HEK293 (cell line): ENCODE measurements around the gene GLIS1.
A peak's percentile ranks its signal among the peaks of the same experiment; 100 is the strongest.

ENCODE experiments used
- CTCF ChIA-PET: fragments of 350-600 bp; formaldehyde crosslinking; extraction: SDS; loops from one replicate; lab custom pipeline; 2021; ENCODE audit warnings: antibody characterized with exemption; lab: Yijun Ruan, JAX
- POLR2A ChIA-PET: fragments of 300-600 bp; formaldehyde crosslinking; extraction: SDS; loops from one replicate; lab custom pipeline; 2020; ENCODE audit warnings: antibody characterized with exemption, inconsistent platforms; lab: Yijun Ruan, JAX
- H3K27ac ChIP-seq: fragments of 200-500 bp; sonication (Bioruptor generic); 2 replicates; pipeline ENCODE4 v1.5.1; 2014; ENCODE audit warnings: low read depth, low read length, control low read depth, inconsistent platforms; ENCODE audit errors: extremely low read depth
- H3K36me3 ChIP-seq, 2 experiments: fragments of 200-500 bp in 1 of 2; sonication (Bioruptor generic) in 1 of 2; 1 replicate in 1 of 2; 2 replicates in 1 of 2; pipeline ENCODE4 v1.5.1; 2014 to 2017; ENCODE audit warnings: inconsistent platforms in 2 of 2, low read length in 2 of 2; ENCODE audit not compliant: control insufficient read depth in 2 of 2, insufficient read depth in 1 of 2
- H3K4me1 ChIP-seq: fragments of 200-500 bp; sonication (Bioruptor generic); 2 replicates; pipeline ENCODE4 v1.5.1; 2014; ENCODE audit warnings: mild to moderate bottlenecking, low read length, inconsistent platforms; ENCODE audit not compliant: control insufficient read depth, insufficient read depth
- H3K4me3 ChIP-seq: 2 replicates; pipeline ENCODE4 v1.5.1; 2011; ENCODE audit warnings: low read depth, mild to moderate bottlenecking, control low read depth, low read length, moderate library complexity
- H3K9me3 ChIP-seq: fragments of 200-500 bp; sonication (Bioruptor generic); 2 replicates; pipeline ENCODE4 v1.5.1; 2014; ENCODE audit warnings: low read depth, low read length, inconsistent platforms; ENCODE audit not compliant: control insufficient read depth, insufficient read depth
- BCL11A ChIP-seq: fragments of 450-650 bp; formaldehyde crosslinking; IDR thresholded peaks from 2 replicates; pipeline ENCODE4 v1.5.1; 2016; ENCODE audit warnings: low read depth, missing biosample characterization, missing genetic modification characterization
- IKZF3 ChIP-seq: fragments of 450-650 bp; IDR thresholded peaks from 2 replicates; pipeline ENCODE4 v1.5.0; 2018; ENCODE audit warnings: missing biosample characterization, mild to moderate bottlenecking, missing genetic modification characterization, moderate library complexity
- KLF7 ChIP-seq: fragments of 450-650 bp; formaldehyde crosslinking; IDR thresholded peaks from 2 replicates; pipeline ENCODE4 v1.5.1; 2016; ENCODE audit warnings: missing biosample characterization, missing genetic modification characterization, borderline replicate concordance
- PATZ1 ChIP-seq: fragments of 450-650 bp; formaldehyde crosslinking; IDR thresholded peaks from 2 replicates; pipeline ENCODE4 v1.5.1; 2016; ENCODE audit warnings: missing biosample characterization, missing genetic modification characterization
- SALL2 ChIP-seq: fragments of 450-650 bp; formaldehyde crosslinking; IDR thresholded peaks from 2 replicates; pipeline ENCODE4 v1.5.0; 2017; ENCODE audit warnings: missing biosample characterization, mild to moderate bottlenecking, missing genetic modification characterization, borderline replicate concordance
- SETDB1 ChIP-seq: IDR thresholded peaks from one replicate; pipeline ENCODE4 v1.6.1; 2017; ENCODE audit warnings: mild to moderate bottlenecking, low read length, moderate library complexity, mixed read lengths; ENCODE audit not compliant: insufficient read length
- ZBTB20 ChIP-seq: fragments of 450-650 bp; formaldehyde crosslinking; IDR thresholded peaks from 2 replicates; pipeline ENCODE4 v1.5.1; 2016; ENCODE audit warnings: missing biosample characterization, missing genetic modification characterization
- ZFP3 ChIP-seq: fragments of 450-650 bp; formaldehyde crosslinking; IDR thresholded peaks from 2 replicates; pipeline ENCODE4 v1.5.1; 2016; ENCODE audit warnings: low read depth, missing biosample characterization, missing genetic modification characterization
- ZNF132 ChIP-seq: fragments of 450-650 bp; formaldehyde crosslinking; IDR thresholded peaks from 2 replicates; pipeline ENCODE4 v1.5.1; 2017; ENCODE audit warnings: missing biosample characterization, missing genetic modification characterization, borderline replicate concordance
- ZNF133 ChIP-seq: fragments of 450-650 bp; formaldehyde crosslinking; IDR thresholded peaks from 2 replicates; pipeline ENCODE4 v1.5.1; 2016; ENCODE audit warnings: missing biosample characterization, missing genetic modification characterization
- ZNF23 ChIP-seq: fragments of 450-650 bp; formaldehyde crosslinking; IDR thresholded peaks from 2 replicates; pipeline ENCODE4 v1.5.1; 2016; ENCODE audit warnings: missing biosample characterization, missing genetic modification characterization, borderline replicate concordance
- ZNF394 ChIP-seq: fragments of 450-650 bp; formaldehyde crosslinking; IDR thresholded peaks from 2 replicates; pipeline ENCODE4 v1.5.1; 2016; ENCODE audit warnings: missing biosample characterization, missing genetic modification characterization, mild to moderate bottlenecking, moderate library complexity, borderline replicate concordance
- ZNF426 ChIP-seq: fragments of 450-650 bp; formaldehyde crosslinking; IDR thresholded peaks from 2 replicates; pipeline ENCODE4 v1.5.1; 2017; ENCODE audit warnings: missing biosample characterization, missing genetic modification characterization, mild to moderate bottlenecking, inconsistent platforms, moderate library complexity
- ZNF549 ChIP-seq: fragments of 450-650 bp; IDR thresholded peaks from 2 replicates; pipeline ENCODE4 v1.5.1; 2018; ENCODE audit warnings: missing biosample characterization, missing genetic modification characterization, mild to moderate bottlenecking, inconsistent platforms, moderate library complexity
- ZNF600 ChIP-seq: fragments of 450-650 bp; formaldehyde crosslinking; IDR thresholded peaks from 2 replicates; pipeline ENCODE4 v1.5.1; 2016; ENCODE audit warnings: missing biosample characterization, missing genetic modification characterization
- ZNF843 ChIP-seq: fragments of 450-650 bp; formaldehyde crosslinking; IDR thresholded peaks from 2 replicates; pipeline ENCODE4 v1.5.1; 2016; ENCODE audit warnings: missing biosample characterization, missing genetic modification characterization
- ZSCAN30 ChIP-seq: fragments of 450-650 bp; IDR thresholded peaks from 2 replicates; pipeline ENCODE4 v1.5.1; 2018; ENCODE audit warnings: missing biosample characterization, mild to moderate bottlenecking, missing genetic modification characterization, moderate library complexity
- ZSCAN4 ChIP-seq: fragments of 450-650 bp; formaldehyde crosslinking; IDR thresholded peaks from 2 replicates; pipeline ENCODE4 v1.5.1; 2017; ENCODE audit warnings: missing biosample characterization, missing genetic modification characterization
- TF ChIP-seq, protein P1 (sequence below): fragments of 450-650 bp; formaldehyde crosslinking; IDR thresholded peaks from 2 replicates; pipeline ENCODE4 v1.5.1; 2016; ENCODE audit warnings: missing biosample characterization, missing genetic modification characterization

GLIS1 gene

DNA sequence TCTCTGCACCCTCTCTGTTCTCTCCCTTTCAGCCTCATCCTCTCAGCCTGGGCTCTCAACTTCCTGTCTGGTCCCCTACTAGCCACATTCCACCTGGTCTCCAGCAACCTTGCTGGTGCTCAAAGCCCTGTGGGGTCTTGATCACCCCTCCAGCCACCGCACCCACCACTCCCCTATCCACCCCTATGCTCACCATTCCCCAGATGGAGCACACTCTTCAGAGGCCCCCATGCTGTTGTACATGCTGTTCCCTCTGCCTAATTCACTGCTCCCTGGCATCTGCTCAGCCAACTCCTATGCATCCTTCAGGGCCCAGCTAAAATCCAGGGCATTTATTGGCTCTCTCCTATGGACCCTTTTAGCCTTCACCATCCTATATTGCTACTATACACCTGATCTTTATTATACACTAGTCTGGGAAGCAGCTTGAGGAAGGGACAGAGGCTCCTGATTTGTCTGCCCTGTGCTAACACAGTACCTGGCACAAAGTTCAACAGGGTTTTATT is 81.0 kb downstream of the GLIS1 start:
- H3K27ac ChIP-seq: no peak overlapping the region
- TF ChIP-seq ZNF426 (tag by site-specific recombination) (no peak), ZNF549 (tag by site-specific recombination) (no peak), ZFP3 (tag by site-specific recombination) (peak; percentile 82)
- TF ChIP-seq, all 188 proteins: peak for 1
- Histone ChIP-seq H3K4me3 (no peak overlapping the region), H3K4me1 (no peaks in the 10 kb centered on the region), H3K9me3 (no peaks in the 10 kb centered on the region), H3K36me3 (no peaks in the 10 kb centered on the region)
- POLR2A ChIA-PET: no interaction called here
- CTCF ChIA-PET: no interaction called here

DNA sequence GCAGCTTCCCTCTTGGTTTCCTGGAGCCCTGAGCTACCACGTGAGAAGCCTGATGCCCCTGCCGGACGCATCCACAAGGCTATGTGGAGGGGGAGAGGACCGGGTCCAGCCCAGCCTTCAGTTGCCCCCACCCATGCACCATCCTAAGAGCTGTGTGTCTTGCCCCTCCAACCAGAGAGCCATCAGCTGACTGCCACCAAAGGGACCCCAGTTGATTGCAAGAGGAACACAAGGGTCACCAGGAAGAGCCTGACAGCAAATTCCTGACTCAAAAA is 81.5 kb downstream of the GLIS1 start:
- Histone ChIP-seq H3K4me3 (no peak overlapping the region), H3K27ac (no peak overlapping the region), H3K9me3 (no peaks in the 10 kb centered on the region), H3K36me3 (no peaks in the 10 kb centered on the region), H3K4me1 (no peaks in the 10 kb centered on the region)
- TF ChIP-seq ZNF600 (tag by site-specific recombination) (no peak), KLF7 (no peak), SETDB1 (no peak), ZSCAN4 (tag by site-specific recombination) (no peak), ZNF843 (tag by site-specific recombination) (no peak)
- ChIA-PET CTCF (interaction anchor here (1.8 kb wide), 1 partner anchor 171 kb away, joined by 5 read pairs; no protein-coding TSS in a partner anchor), POLR2A (no interaction called here)

DNA sequence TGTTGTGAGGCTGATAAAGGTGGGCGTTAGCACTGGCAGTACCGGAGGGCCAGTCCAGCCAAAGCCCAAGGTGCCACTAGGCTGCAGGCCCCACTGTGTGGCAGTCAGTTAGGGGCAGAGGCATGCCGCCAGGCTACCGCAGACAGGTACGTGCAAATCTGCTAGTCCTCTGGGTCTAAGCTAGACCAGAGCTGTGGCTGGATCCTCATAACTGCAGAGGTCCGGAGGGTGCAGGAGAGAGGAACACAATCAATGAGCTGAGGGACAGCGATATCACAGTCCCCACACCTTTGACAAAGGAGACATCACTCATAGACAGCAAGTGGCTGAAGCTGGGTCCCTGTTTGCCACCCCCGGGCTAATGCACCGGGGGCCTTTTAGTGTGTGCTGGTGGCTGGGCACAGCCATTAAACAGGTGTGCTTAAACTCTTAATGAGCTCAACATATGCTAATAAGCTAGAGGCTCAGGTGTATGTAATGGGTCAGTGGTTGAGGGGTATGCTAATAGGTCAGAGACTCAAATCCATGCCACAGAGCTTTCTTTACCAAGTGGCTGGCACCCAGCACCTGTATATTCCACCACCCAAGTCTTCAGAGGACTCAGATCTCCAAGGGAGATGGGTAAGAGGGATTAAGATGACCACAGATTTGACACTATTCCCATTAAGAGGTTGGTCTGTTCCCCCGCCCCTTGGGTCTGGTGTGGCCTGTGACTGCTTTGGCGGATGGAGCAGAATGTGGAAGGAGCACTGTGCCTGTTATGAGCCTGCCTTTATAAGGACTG is 82.0 kb downstream of the GLIS1 start:
- TF ChIP-seq ZBTB20 (tag by site-specific recombination) (no peak), ZNF133 (tag by site-specific recombination) (no peak), ZNF132 (tag by site-specific recombination) (no peak), ZNF23 (tag by site-specific recombination) (no peak), ZNF394 (tag by site-specific recombination) (no peak), SALL2 (tag by site-specific recombination) (no peak), SETDB1 (no peak), ZSCAN30 (tag by site-specific recombination) (no peak), PATZ1 (no peak), IKZF3 (no peak), BCL11A (tag by site-specific recombination) (no peak)
- TF ChIP-seq, protein P1, sequence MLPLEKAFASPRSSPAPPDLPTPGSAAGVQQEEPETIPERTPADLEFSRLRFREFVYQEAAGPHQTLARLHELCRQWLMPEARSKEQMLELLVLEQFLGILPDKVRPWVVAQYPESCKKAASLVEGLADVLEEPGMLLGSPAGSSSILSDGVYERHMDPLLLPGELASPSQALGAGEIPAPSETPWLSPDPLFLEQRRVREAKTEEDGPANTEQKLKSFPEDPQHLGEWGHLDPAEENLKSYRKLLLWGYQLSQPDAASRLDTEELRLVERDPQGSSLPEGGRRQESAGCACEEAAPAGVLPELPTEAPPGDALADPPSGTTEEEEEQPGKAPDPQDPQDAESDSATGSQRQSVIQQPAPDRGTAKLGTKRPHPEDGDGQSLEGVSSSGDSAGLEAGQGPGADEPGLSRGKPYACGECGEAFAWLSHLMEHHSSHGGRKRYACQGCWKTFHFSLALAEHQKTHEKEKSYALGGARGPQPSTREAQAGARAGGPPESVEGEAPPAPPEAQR (tag by site-specific recombination): no peak
- Histone ChIP-seq H3K27ac (no peak overlapping the region), H3K4me3 (no peak overlapping the region), H3K9me3 (no peaks in the 10 kb centered on the region), H3K36me3 (no peaks in the 10 kb centered on the region), H3K4me1 (no peaks in the 10 kb centered on the region)
- ChIA-PET CTCF (interaction anchor here (1.8 kb wide), 1 partner anchor 170 kb away, joined by 5 read pairs; no protein-coding TSS in a partner anchor), POLR2A (no interaction called here)
